K562 (cell line): ENCODE measurements around the gene HHATL. TPM values are rescaled to one million over a fixed set of nuclear protein-coding genes. Genes with fewer than 3 reads are reported as not detected.
A peak's percentile ranks its signal among the peaks of the same experiment; 100 is the strongest.

Experiments used
- ATAC-seq: fragments of 200-7000 bp; cut with Tn5 transposase; 3 replicates; pipeline ENCODE4 v1.9.1; 2020; ENCODE audit warnings: moderate library complexity
- BruUV-seq: library from RNA; stranded (reverse); fragments of 400-500 nt; replicated peaks from 2 replicates; lab custom pipeline; 2021; lab: Mats Ljungman, UMichigan
- CTCF ChIA-PET: fragments of 300-600 bp; formaldehyde crosslinking; extraction: SDS; loops from one replicate; lab custom pipeline; 2021; ENCODE audit warnings: low intra/inter-chr PET ratio; lab: Yijun Ruan, JAX
- POLR2A ChIA-PET: fragments of 300-600, 350-650 bp; sonication (Branson Sonifier 250); formaldehyde crosslinking; extraction: SDS; loops from one replicate; lab custom pipeline; 2021; ENCODE audit warnings: antibody characterized with exemption, inconsistent platforms; lab: Yijun Ruan, JAX
- DNase-seq, 4 experiments: peaks; one replicate each; pipeline versions ENCODE4 v3.0.0 to v3.0.0-alpha.2; 2011 to 2018; ENCODE audit warnings: low spot score in 3 of 4, mixed read lengths in 3 of 4; ENCODE audit errors: extremely low read depth in 1 of 4
- FAIRE-seq: peaks from 2 replicates; lab custom pipeline; 2011; peaks lifted over from hg19 to GRCh38; lab: Jason Lieb, UNC
- H2AFZ ChIP-seq: 2 replicates; pipeline ENCODE4 v1.6.0; 2011; ENCODE audit warnings: low read depth, low read length, control low read depth, inconsistent platforms
- H3K27ac ChIP-seq: fragments of 200-600 bp; 3 replicates; pipeline ENCODE4 v1.8.0; 2011; ENCODE audit warnings: low read depth, mild to moderate bottlenecking, control low read depth, inconsistent platforms, low read length, moderate library complexity, mixed read lengths; ENCODE audit errors: extremely low read depth
- H3K27me3 ChIP-seq, 2 experiments: fragments of 300-600 bp in 1 of 2; 2 replicates in 1 of 2; 3 replicates in 1 of 2; pipeline versions ENCODE4 v1.6.0 to v1.8.0; 2011; ENCODE audit warnings: inconsistent platforms in 2 of 2, low read length in 2 of 2, mild to moderate bottlenecking in 1 of 2, mixed read lengths in 1 of 2, moderate library complexity in 1 of 2; ENCODE audit not compliant: control insufficient read depth in 2 of 2, insufficient read depth in 2 of 2
- H3K36me3 ChIP-seq: fragments of 300-600 bp; 3 replicates; pipeline ENCODE4 v1.8.0; 2011; ENCODE audit warnings: mild to moderate bottlenecking, low read length, inconsistent platforms; ENCODE audit not compliant: control insufficient read depth, insufficient read depth
- H3K4me1 ChIP-seq, 2 experiments: fragments of 200-600 bp in 1 of 2; replicated peaks in 1 of 2; 2 replicates in 1 of 2; 3 replicates in 1 of 2; pipeline versions ENCODE4 v1.5.1 to v1.8.0; 2011; ENCODE audit warnings: inconsistent platforms in 2 of 2, low read length in 2 of 2, mild to moderate bottlenecking in 1 of 2, mixed read lengths in 1 of 2, moderate library complexity in 1 of 2; ENCODE audit not compliant: control insufficient read depth in 2 of 2, insufficient read depth in 2 of 2
- H3K4me2 ChIP-seq: 2 replicates; pipeline ENCODE4 v1.6.1; 2011; ENCODE audit warnings: low read length, control low read depth, inconsistent platforms, mixed read lengths; ENCODE audit not compliant: insufficient read depth
- H3K4me3 ChIP-seq: fragments of 200-600 bp; sonication (generic), shearing (Covaris generic); 2 replicates; pipeline ENCODE4 v1.5.1; 2016; ENCODE audit warnings: control low read depth, inconsistent platforms
- H3K79me2 ChIP-seq: fragments of 200-600 bp; 3 replicates; pipeline ENCODE4 v1.8.0; 2011; ENCODE audit warnings: low read length, inconsistent platforms; ENCODE audit not compliant: control insufficient read depth, insufficient read depth
- H3K9ac ChIP-seq, 2 experiments: 2 replicates each; pipeline versions ENCODE4 v1.6.0 to v1.6.1; 2011; ENCODE audit warnings: low read depth in 2 of 2, low read length in 2 of 2, control low read depth in 1 of 2, inconsistent platforms in 1 of 2, mild to moderate bottlenecking in 1 of 2, mixed read lengths in 1 of 2; ENCODE audit not compliant: insufficient read depth in 1 of 2
- H3K9me1 ChIP-seq: one replicate; pipeline ENCODE4 v1.6.0; 2011; ENCODE audit warnings: inconsistent platforms, mild to moderate bottlenecking, low read length, moderate library complexity; ENCODE audit not compliant: control insufficient read depth, insufficient read depth
- H3K9me3 ChIP-seq: replicated peaks from 2 replicates; pipeline ENCODE4 v1.5.1; 2011; ENCODE audit warnings: low read depth, low read length, inconsistent platforms; ENCODE audit not compliant: control insufficient read depth, insufficient read depth
- H4K20me1 ChIP-seq: replicated peaks from 2 replicates; pipeline ENCODE4 v1.6.1; 2011; ENCODE audit warnings: low read length, inconsistent platforms, mixed read lengths; ENCODE audit not compliant: control insufficient read depth, insufficient read depth
- TCFL5 ChIP-seq: fragments of 250-450 bp; sonication (Bioruptor Pico); conservative IDR thresholded peaks from 2 replicates; pipeline ENCODE4 v1.6.1; 2021; ENCODE audit warnings: mild to moderate bottlenecking, moderate library complexity, matching md5 sums
- WGBS: fragments of 100-300 bp; shearing (Covaris generic); methylation state at CpG from one replicate; pipeline ENCODE4 v1.1.6; 2016; ENCODE audit warnings: low coverage, mixed read lengths; ENCODE audit not compliant: insufficient coverage; ENCODE audit errors: missing lambda C conversion rate; 5-methylcytosine and 5-hydroxymethylcytosine counted together
- in situ Hi-C: fragments of 300-500 bp; cut with MboI; formaldehyde crosslinking; loops from 4 replicates; pipeline ENCODE4 v1.15.0; 2018; ENCODE audit warnings: inconsistent platforms, mixed read lengths
- intact Hi-C: fragments of 100-400 bp; cut with micrococcal nuclease; formaldehyde crosslinking; loops from 2 replicates; pipeline ENCODE4 v1.14.2; 2022
- polyA plus RNA-seq, 8 experiments: library from polyadenylated mRNA; depleted of rRNA in 4 of 8; stranded (reverse) in 5 of 8; unstranded in 3 of 8; fragments of >200 nt; fragmentation: Nextera tagmentation in 2 of 8; fragmentation: Illumina TruSeq in 1 of 8; extraction: Ambion mirVana in 2 of 8; extraction: Trizol in 1 of 8; gene quantifications; 2 replicates each; pipeline versions ENCODE4 v1.2.1 to v1.2.3, GENCODE V29; 2011 to 2014; ENCODE audit warnings: inconsistent platforms in 1 of 8, missing spikeins in 1 of 8
- total RNA-seq, 7 experiments: library from RNA; depleted of rRNA in 6 of 7; stranded (reverse); fragments of >200 nt in 6 of 7; fragmentation: Illumina TruSeq in 2 of 7; extraction: Trizol in 2 of 7; gene quantifications; 2 replicates each; pipeline versions ENCODE4 v1.2.1 to v1.2.3, GENCODE V29; 2011 to 2021; ENCODE audit warnings: low replicate concordance in 1 of 7
- TF ChIP-seq, protein P1 (sequence below): sonication (generic); formaldehyde crosslinking; IDR thresholded peaks from 2 replicates; pipeline ENCODE4 v1.8.0; 2023; ENCODE audit warnings: mild to moderate bottlenecking, missing genetic modification reagents

Gene HHATL
- total and polyA plus RNA-seq, 9 of the 15 experiments (the other 6 are each of a cell fraction or from before 2014, with no cell fraction given) = not detected

DNA sequence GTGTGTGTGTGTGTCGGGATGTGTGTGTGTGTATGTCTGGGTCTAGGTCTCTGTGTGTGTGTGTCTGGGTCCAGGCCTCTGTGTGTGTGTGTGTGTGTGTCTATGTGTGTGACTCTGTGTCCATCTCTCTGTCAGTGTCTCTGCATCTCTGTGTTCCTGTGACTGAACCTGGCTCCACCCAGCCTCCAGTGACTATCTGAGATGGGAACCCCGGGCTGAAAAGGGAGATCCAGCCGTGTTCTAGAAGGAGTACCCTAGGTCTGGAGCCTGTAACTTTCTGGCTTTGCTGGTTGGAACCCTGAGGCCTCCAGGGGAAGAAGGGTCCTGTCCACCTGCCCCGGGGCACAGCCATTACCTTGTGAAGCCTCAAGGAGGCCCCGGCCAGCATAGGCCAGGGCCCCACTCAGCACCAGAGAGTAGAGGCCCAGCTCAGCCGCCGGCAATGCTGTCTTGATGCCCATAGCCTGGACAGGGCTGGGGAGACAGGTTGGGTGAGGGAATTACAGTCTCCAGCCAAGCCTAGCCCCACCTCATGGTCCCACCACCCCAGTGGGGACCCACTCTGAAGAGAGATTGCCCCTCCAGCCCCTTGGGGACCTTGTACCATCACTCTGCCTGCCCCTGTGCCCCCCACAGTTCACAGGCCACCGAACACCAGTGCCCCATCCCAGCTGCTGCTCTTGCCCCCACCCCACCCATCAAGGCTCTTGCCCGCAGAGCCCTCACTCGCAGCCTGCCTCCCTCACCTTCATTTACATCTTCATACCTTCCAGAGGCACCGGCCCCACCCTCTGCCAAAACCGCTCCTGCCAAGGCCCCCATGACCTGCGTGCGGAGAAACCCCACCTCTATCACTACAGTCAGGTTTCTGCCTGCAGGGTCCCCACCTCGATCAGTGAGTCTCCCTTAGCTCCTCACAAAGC lies 2.0 kb downstream of the HHATL start:
- ATAC-seq (no peak), FAIRE-seq (no peak), DNase-seq (peak in 1 of 4 experiments; percentile 10)
- Histone ChIP-seq H3K9ac (no peak overlapping the region), H3K9me3 (no peaks in the 10 kb centered on the region), H4K20me1 (peaks cover 16% of the 10 kb centered on the region), H3K27me3 (peaks cover 6 to 43% of the 10 kb centered on the region in 2 experiments), H3K4me2 (no peak overlapping the region), H3K36me3 (no peaks in the 10 kb centered on the region), H3K27ac (no peak overlapping the region), H3K4me3 (no peak overlapping the region), H3K9me1 (peaks cover 5% of the 10 kb centered on the region), H3K79me2 (no peaks in the 10 kb centered on the region), H3K4me1 (peaks cover 0 to 17% of the 10 kb centered on the region in 2 experiments; a peak in 1 of 5 replicates), H2AFZ (no peak overlapping the region)
- TF ChIP-seq, protein P1, sequence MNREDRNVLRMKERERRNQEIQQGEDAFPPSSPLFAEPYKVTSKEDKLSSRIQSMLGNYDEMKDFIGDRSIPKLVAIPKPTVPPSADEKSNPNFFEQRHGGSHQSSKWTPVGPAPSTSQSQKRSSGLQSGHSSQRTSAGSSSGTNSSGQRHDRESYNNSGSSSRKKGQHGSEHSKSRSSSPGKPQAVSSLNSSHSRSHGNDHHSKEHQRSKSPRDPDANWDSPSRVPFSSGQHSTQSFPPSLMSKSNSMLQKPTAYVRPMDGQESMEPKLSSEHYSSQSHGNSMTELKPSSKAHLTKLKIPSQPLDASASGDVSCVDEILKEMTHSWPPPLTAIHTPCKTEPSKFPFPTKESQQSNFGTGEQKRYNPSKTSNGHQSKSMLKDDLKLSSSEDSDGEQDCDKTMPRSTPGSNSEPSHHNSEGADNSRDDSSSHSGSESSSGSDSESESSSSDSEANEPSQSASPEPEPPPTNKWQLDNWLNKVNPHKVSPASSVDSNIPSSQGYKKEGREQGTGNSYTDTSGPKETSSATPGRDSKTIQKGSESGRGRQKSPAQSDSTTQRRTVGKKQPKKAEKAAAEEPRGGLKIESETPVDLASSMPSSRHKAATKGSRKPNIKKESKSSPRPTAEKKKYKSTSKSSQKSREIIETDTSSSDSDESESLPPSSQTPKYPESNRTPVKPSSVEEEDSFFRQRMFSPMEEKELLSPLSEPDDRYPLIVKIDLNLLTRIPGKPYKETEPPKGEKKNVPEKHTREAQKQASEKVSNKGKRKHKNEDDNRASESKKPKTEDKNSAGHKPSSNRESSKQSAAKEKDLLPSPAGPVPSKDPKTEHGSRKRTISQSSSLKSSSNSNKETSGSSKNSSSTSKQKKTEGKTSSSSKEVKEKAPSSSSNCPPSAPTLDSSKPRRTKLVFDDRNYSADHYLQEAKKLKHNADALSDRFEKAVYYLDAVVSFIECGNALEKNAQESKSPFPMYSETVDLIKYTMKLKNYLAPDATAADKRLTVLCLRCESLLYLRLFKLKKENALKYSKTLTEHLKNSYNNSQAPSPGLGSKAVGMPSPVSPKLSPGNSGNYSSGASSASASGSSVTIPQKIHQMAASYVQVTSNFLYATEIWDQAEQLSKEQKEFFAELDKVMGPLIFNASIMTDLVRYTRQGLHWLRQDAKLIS (CRISPR knock-in tag) = peak; percentile 3; the same call in 1 of the 2 replicates
- TF ChIP-seq TCFL5 (CRISPR knock-in tag) = no peak
- ChIA-PET POLR2A (interaction anchor here (0.6 kb wide), 1 partner anchor 182 kb away, joined by 4 read pairs; no protein-coding TSS in a partner anchor), CTCF (interaction anchor here (0.6 kb wide), 1 partner anchor 130 kb away, joined by 4 read pairs; no protein-coding TSS in a partner anchor)
- WGBS = 4% methylated on average over 15 of the region's 15 CpGs
- in situ Hi-C loops = no loop called here
- intact Hi-C loops = no loop called here
- no TSS peak for BruUV-seq
